ENCODE data around the gene PRUNE2. TPM values are rescaled to one million over a fixed set of nuclear protein-coding genes. Genes with fewer than 3 reads are reported as not detected.

Gene PRUNE2
- total RNA-seq, 1 experiment from 2014 or later = 3.5 TPM

DNA sequence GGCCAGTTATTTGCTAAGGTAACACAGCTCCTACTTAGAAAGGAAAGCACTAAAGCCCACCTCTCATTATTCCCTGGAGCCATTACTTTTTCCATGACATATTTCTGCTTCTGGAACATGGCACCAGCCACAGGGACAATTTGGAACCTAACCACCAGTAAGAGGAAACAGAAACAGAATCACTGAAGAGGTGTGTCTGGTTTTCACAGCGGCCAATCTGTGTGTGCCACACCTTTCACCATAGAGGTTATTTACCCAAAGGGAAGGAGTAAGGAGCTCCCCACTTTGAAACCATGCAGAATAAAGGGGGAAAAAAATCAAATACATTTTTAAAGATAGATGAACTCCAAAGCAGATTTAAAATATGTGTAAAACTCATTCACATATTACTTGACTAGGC, 21.1 kb downstream of the PRUNE2 start:
- no peaks in the 10 kb centered on the region for H3K36me3 ChIP-seq (ENCODE audit: control insufficient read depth, insufficient read depth, low read length)
- Mint-ChIP-seq H3K4me3 (ENCODE audit: unreplicated experiment) (no peak overlapping the region), H3K27me3 (ENCODE audit: insufficient read depth, unreplicated experiment) (no peaks in the 10 kb centered on the region), H3K9me3 (ENCODE audit: unreplicated experiment) (no peaks in the 10 kb centered on the region), H3K36me3 (ENCODE audit: insufficient read depth, unreplicated experiment) (no peaks in the 10 kb centered on the region), H3K27ac (ENCODE audit: unreplicated experiment) (no peak overlapping the region), H3K4me1 (ENCODE audit: low read depth, unreplicated experiment) (no peaks in the 10 kb centered on the region)
- no peaks in the 10 kb centered on the region for H3K27me3 ChIP-seq (replicated peaks; ENCODE audit: control insufficient read depth, insufficient read depth, low read length)
- ChIA-PET CTCF (no interaction called here), POLR2A (no interaction called here)
- TF ChIP-seq, protein P1, sequence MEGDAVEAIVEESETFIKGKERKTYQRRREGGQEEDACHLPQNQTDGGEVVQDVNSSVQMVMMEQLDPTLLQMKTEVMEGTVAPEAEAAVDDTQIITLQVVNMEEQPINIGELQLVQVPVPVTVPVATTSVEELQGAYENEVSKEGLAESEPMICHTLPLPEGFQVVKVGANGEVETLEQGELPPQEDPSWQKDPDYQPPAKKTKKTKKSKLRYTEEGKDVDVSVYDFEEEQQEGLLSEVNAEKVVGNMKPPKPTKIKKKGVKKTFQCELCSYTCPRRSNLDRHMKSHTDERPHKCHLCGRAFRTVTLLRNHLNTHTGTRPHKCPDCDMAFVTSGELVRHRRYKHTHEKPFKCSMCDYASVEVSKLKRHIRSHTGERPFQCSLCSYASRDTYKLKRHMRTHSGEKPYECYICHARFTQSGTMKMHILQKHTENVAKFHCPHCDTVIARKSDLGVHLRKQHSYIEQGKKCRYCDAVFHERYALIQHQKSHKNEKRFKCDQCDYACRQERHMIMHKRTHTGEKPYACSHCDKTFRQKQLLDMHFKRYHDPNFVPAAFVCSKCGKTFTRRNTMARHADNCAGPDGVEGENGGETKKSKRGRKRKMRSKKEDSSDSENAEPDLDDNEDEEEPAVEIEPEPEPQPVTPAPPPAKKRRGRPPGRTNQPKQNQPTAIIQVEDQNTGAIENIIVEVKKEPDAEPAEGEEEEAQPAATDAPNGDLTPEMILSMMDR (IDR thresholded peaks at IDR 0.05; ENCODE audit: insufficient read depth in 1 of 2, low read depth in 1 of 2, low read length in 1 of 2, severe bottlenecking in 1 of 2, unreplicated experiment in 1 of 2) = no peak
- H3K4me1 ChIP-seq = no peaks in the 10 kb centered on the region
- intact Hi-C loops (cut with micrococcal nuclease; ENCODE audit: unreplicated experiment) = no loop called here
- no peak overlapping the region for H3K4me3 ChIP-seq (ENCODE audit: low read depth, low read length)
- BruUV-seq (replicated peaks) = no TSS peak
- no peak for DNase-seq
- H3K9me3 ChIP-seq = no peaks in the 10 kb centered on the region

GRCh38 chr9:76883341-76883855, 22.5 kb downstream of the PRUNE2 start:
- CTCF ChIA-PET = no interaction called here
- no peaks in the 10 kb centered on the region for H3K36me3 Mint-ChIP-seq (ENCODE audit: insufficient read depth, unreplicated experiment)
- H3K4me1 ChIP-seq = no peaks in the 10 kb centered on the region
- H3K4me3 ChIP-seq (ENCODE audit: low read depth, low read length) = no peak overlapping the region
- POLR2A ChIA-PET = no interaction called here
- DNase-seq = no peak
- no peaks in the 10 kb centered on the region for H3K4me1 Mint-ChIP-seq (ENCODE audit: low read depth, unreplicated experiment)
- BruUV-seq (replicated peaks) = no TSS peak
- H3K27me3 Mint-ChIP-seq (ENCODE audit: insufficient read depth, unreplicated experiment) = no peaks in the 10 kb centered on the region
- no peaks in the 10 kb centered on the region for H3K9me3 ChIP-seq
- no peak overlapping the region for H3K27ac Mint-ChIP-seq (ENCODE audit: unreplicated experiment)
- intact Hi-C loops (cut with micrococcal nuclease; ENCODE audit: unreplicated experiment) = no loop called here
- no peaks in the 10 kb centered on the region for H3K27me3 ChIP-seq (replicated peaks; ENCODE audit: control insufficient read depth, insufficient read depth, low read length)
- TF ChIP-seq, protein P1 (IDR thresholded peaks at IDR 0.05; ENCODE audit: insufficient read depth in 1 of 2, low read depth in 1 of 2, low read length in 1 of 2, severe bottlenecking in 1 of 2, unreplicated experiment in 1 of 2) = no peak
- no peak overlapping the region for H3K4me3 Mint-ChIP-seq (ENCODE audit: unreplicated experiment)
- H3K9me3 Mint-ChIP-seq (ENCODE audit: unreplicated experiment) = no peaks in the 10 kb centered on the region
- no peaks in the 10 kb centered on the region for H3K36me3 ChIP-seq (ENCODE audit: control insufficient read depth, insufficient read depth, low read length)

GRCh38 chr9:76882686-76883085, 23.2 kb downstream of the PRUNE2 start:
- TF ChIP-seq, protein P1 (IDR thresholded peaks at IDR 0.05; ENCODE audit: insufficient read depth in 1 of 2, low read depth in 1 of 2, low read length in 1 of 2, severe bottlenecking in 1 of 2, unreplicated experiment in 1 of 2) = no peak
- H3K27ac Mint-ChIP-seq (ENCODE audit: unreplicated experiment) = no peak overlapping the region
- H3K4me1 Mint-ChIP-seq (ENCODE audit: low read depth, unreplicated experiment) = no peaks in the 10 kb centered on the region
- Histone ChIP-seq H3K4me3 (ENCODE audit: low read depth, low read length) (no peak overlapping the region), H3K9me3 (no peaks in the 10 kb centered on the region), H3K27me3 (replicated peaks; ENCODE audit: control insufficient read depth, insufficient read depth, low read length) (no peaks in the 10 kb centered on the region), H3K4me1 (no peaks in the 10 kb centered on the region), H3K36me3 (ENCODE audit: control insufficient read depth, insufficient read depth, low read length) (no peaks in the 10 kb centered on the region)
- no peaks in the 10 kb centered on the region for H3K27me3 Mint-ChIP-seq (ENCODE audit: insufficient read depth, unreplicated experiment)
- ChIA-PET CTCF (no interaction called here), POLR2A (no interaction called here)
- no TSS peak for BruUV-seq (replicated peaks)
- no peaks in the 10 kb centered on the region for H3K36me3 Mint-ChIP-seq (ENCODE audit: insufficient read depth, unreplicated experiment)
- H3K4me3 Mint-ChIP-seq (ENCODE audit: unreplicated experiment) = no peak overlapping the region
- intact Hi-C loops (cut with micrococcal nuclease; ENCODE audit: unreplicated experiment) = no loop called here
- no peaks in the 10 kb centered on the region for H3K9me3 Mint-ChIP-seq (ENCODE audit: unreplicated experiment)
- DNase-seq = no peak

Measured in Caco-2 (cell line).